Central memory CD8-positive, alpha-beta T cell (primary cell): Measurements from ENCODE around the gene SLC34A3.
A peak's percentile ranks its signal among the peaks of the same experiment; 100 is the strongest.
"Not testable (repeated sequence)": the region's sequence is repeated elsewhere in the genome, so short reads cannot be mapped to it uniquely, and the experiment has no call there.

Experiments
- ATAC-seq: fragments of 150-1000 bp; cut with Tn5 transposase; replicated peaks from 2 replicates; pipeline ENCODE4 v1.10.0; 2022; ENCODE audit warnings: mild to moderate bottlenecking, moderate FRiP score, moderate number of reproducible peaks; ENCODE audit not compliant: poor library complexity, severe bottlenecking; ENCODE audit errors: extremely low read depth
- DNase-seq, 2 donors: peaks; one replicate each; pipeline ENCODE4 v3.0.0; 2021; ENCODE audit warnings: low spot score in 2 of 2
- H3K27ac Mint-ChIP-seq: one replicate; pipeline ENCODE4 v1.8.0; 2022; ENCODE audit warnings: low read depth, mild to moderate bottlenecking, moderate library complexity, mixed read lengths
- H3K27me3 Mint-ChIP-seq: one replicate; pipeline ENCODE4 v1.8.0; 2022; ENCODE audit warnings: mixed read lengths
- H3K36me3 Mint-ChIP-seq: one replicate; pipeline ENCODE4 v1.8.0; 2022; ENCODE audit warnings: mild to moderate bottlenecking, moderate library complexity, mixed read lengths; ENCODE audit not compliant: insufficient read depth
- H3K4me1 Mint-ChIP-seq: one replicate; pipeline ENCODE4 v1.8.0; 2022; ENCODE audit warnings: mixed read lengths
- H3K4me3 Mint-ChIP-seq: one replicate; pipeline ENCODE4 v1.8.0; 2022; ENCODE audit warnings: mild to moderate bottlenecking, moderate library complexity, mixed read lengths
- H3K9me3 Mint-ChIP-seq: one replicate; pipeline ENCODE4 v1.8.0; 2022; ENCODE audit warnings: mixed read lengths

The SLC34A3 gene

DNA sequence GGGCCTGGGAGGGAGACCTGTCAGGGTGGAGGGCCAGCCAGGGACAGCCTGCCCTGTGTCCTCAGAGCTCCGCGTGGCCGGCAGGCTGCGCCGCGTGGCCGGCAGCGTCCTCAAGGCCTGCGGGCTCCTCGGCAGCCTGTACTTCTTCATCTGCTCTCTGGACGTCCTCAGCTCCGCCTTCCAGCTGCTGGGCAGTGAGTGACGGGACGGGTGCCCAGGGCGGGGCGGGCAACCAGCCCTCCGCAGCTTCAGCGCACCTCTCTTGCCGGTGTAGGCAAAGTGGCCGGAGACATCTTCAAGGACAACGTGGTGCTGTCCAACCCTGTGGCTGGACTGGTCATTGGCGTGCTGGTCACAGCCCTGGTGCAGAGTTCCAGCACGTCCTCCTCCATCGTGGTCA lies 1.8 kb downstream of the SLC34A3 start:
- no peak for DNase-seq
- Mint-ChIP-seq H3K4me3 (no peak overlapping the region), H3K4me1 (peaks cover 4% of the 10 kb centered on the region), H3K36me3 (peaks cover 1% of the 10 kb centered on the region), H3K27ac (no peak overlapping the region), H3K27me3 (peaks cover 13% of the 10 kb centered on the region), H3K9me3 (no peaks in the 10 kb centered on the region)
- ATAC-seq, result no peak

DNA sequence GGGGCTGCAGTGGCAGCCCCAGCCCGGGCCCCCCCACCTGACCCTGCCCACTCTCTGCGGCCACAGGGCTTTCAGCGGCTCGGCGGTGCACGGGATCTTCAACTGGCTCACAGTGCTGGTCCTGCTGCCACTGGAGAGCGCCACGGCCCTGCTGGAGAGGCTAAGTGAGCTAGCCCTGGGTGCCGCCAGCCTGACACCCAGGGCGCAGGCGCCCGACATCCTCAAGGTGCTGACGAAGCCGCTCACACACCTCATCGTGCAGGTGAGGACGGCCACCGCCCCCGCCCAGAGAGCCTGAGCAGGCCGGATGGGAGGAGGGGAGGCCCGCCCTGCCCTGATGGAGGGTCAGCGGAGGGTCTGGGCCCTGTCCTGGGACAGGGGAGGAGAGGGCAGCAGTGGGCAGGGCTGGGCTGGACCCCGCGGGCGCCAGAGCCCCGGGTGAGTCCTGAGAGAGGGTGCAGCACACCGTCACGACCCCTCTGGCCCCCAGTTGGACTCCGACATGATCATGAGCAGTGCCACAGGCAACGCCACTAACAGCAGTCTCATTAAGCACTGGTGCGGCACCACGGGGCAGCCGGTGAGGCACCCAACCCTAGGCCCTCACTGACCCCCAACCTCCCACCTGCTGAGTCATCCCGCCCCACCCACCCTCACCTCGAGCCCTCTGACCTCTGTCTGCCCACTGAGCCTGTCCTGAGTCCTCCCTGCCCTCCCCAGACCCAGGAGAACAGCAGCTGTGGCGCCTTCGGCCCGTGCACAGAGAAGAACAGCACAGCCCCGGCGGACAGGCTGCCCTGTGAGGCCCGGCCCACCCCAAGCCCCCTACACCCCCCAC lies 2.7 kb downstream of the SLC34A3 start:
- H3K4me1 Mint-ChIP-seq, result no peaks in the 10 kb centered on the region
- ATAC-seq (no peak), DNase-seq (no peak)
- H3K27ac Mint-ChIP-seq, result no peak overlapping the region
- H3K27me3 Mint-ChIP-seq, result peaks cover 8% of the 10 kb centered on the region
- H3K9me3 Mint-ChIP-seq, result no peaks in the 10 kb centered on the region
- H3K4me3 Mint-ChIP-seq, result no peak overlapping the region
- no peaks in the 10 kb centered on the region for H3K36me3 Mint-ChIP-seq

DNA sequence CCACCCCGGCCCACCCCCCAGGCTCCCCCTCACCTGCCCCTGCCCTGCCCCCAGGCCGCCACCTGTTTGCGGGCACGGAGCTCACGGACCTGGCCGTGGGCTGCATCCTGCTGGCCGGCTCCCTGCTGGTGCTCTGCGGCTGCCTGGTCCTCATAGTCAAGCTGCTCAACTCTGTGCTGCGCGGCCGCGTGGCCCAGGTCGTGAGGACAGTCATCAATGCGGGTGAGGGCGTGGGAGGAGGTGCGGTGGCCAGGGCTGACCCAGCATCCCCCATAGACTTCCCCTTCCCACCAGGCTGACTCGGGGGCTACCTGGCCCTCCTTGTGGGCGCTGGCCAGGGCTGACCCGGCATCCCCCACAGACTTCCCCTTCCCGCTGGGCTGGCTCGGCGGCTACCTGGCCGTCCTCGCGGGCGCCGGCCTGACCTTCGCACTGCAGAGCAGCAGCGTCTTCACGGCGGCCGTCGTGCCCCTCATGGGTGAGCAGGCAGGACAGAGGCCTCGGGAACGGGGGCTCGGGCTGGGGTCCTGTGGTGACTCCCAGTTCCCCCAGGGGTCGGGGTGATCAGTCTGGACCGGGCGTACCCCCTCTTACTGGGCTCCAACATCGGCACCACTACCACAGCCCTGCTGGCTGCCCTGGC lies 3.5 kb downstream of the SLC34A3 start:
- H3K4me3 Mint-ChIP-seq, result no peak overlapping the region
- no peak overlapping the region for H3K27ac Mint-ChIP-seq
- no peaks in the 10 kb centered on the region for H3K36me3 Mint-ChIP-seq

DNA sequence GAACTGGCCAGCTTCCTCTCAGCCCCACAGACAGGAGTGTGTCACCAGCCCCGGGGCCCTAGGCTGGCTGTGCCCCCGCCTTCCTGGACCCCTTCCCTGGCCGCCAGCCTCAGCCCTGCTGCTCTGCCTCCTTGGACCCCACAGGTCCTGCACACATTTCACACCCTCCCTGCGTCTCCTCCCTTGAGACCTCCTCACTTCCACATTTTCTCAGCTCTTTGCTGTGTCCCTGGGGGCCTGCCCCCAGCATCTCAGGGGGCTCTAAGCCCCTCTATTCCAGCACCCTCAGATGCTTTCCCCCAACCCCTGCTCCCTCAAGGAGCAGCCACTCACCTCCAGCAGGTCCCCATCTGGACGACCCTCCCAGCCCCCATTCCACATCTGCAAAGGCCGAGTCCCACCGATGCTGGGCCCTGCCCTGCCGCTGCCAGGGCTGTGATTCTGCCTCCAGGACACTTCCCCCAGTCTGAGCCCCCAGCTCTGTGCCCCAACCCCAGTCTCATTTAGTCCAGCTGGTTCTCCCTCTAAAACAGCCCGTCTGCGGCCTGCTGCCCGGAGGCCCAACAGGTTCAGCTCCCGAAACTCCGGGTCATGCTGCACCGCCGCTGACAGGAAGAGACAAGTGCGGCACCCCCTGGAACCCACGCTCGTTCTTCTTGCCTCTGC lies 4.2 kb downstream of the SLC34A3 start:
- Mint-ChIP-seq H3K27ac (peak overlapping the region; percentile 51), H3K4me3 (no peak overlapping the region), H3K27me3 (peaks cover 8% of the 10 kb centered on the region), H3K4me1 (no peaks in the 10 kb centered on the region), H3K9me3 (no peaks in the 10 kb centered on the region), H3K36me3 (no peaks in the 10 kb centered on the region)
- DNase-seq (no peak), ATAC-seq (no peak)

More for the DNA sequence above, 3.5 kb downstream of the SLC34A3 start:
- Mint-ChIP-seq H3K9me3 (no peaks in the 10 kb centered on the region), H3K4me1 (no peaks in the 10 kb centered on the region), H3K27me3 (peaks cover 8% of the 10 kb centered on the region)
- no peak for DNase-seq
- no peak for ATAC-seq

DNA sequence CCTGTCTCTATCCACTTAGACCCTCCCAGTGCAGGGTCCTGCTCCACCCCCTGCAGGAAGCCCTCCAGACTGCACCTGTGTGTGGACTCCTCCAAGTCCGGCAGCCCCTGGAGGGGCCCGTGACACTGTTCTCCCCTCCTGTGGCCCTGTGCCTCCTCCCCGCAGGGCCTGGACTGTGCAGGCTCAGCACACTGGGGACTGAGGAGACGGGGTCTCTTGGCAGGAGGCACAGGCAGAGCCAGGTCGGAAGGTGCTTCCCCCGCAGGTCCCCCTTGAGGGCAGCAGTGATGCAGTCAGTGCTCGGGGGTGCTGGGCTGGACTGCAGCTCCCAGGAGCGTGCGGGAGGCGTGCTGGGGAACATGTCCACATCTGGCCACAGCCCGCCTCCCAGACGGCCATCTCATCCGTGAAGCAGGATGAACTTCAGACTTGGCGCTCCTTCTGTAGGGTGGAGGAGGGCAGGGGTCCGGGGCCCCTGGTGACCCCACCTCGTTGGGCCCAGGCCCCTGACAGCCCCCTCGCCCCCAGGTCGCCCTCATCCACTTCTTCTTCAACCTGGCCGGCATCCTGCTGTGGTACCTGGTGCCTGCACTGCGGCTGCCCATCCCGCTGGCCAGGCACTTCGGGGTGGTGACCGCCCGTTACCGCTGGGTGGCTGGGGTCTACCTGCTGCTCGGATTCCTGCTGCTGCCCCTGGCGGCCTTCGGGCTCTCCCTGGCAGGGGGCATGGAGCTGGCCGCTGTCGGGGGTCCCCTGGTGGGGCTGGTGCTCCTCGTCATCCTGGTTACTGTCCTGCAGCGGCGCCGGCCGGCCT lies 4.9 kb downstream of the SLC34A3 start:
- H3K4me1 Mint-ChIP-seq, result no peaks in the 10 kb centered on the region
- no peak overlapping the region for H3K4me3 Mint-ChIP-seq
- peaks cover 8% of the 10 kb centered on the region for H3K27me3 Mint-ChIP-seq
- H3K27ac Mint-ChIP-seq, result peak overlapping the region; percentile 51
- no peak for ATAC-seq
- DNase-seq, result no peak
- H3K36me3 Mint-ChIP-seq, result peaks cover 2% of the 10 kb centered on the region
- no peaks in the 10 kb centered on the region for H3K9me3 Mint-ChIP-seq

DNA sequence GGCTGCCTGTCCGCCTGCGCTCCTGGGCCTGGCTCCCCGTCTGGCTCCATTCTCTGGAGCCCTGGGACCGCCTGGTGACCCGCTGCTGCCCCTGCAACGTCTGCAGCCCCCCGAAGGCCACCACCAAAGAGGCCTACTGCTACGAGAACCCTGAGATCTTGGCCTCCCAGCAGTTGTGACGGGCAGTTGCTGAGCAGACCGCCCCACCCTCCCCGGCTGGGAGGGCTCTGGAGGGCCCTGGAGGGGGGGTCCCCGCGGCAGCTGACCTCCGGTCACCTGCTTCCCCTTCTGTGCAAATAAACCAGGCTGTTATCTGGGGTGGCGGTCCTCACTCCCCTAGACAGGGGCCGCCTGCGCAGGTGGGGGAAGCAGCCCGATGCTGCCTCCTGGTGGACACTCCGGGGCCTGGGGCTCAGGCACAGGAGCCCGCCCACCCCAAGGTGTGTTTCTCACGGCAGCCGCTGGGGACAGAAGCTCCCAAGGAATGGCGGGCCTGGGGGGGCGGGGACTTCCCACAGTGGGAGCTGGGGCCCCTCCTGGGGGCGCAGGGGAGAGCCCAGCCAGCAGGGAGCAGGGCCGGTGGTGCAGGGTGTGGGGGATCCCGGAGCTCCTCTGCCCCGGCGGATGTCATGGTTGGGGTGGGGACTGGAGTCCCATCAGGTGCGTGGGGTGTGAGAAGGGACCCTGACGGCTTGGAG lies 5.7 kb downstream of the SLC34A3 start:
- Mint-ChIP-seq H3K27me3 (peaks cover 8% of the 10 kb centered on the region), H3K36me3 (peaks cover 8% of the 10 kb centered on the region), H3K9me3 (no peaks in the 10 kb centered on the region), H3K27ac (no peak overlapping the region), H3K4me1 (peaks cover 6% of the 10 kb centered on the region), H3K4me3 (no peak overlapping the region)
- ATAC-seq (peak; percentile 17), DNase-seq (peak; percentile 79 to 86)

DNA sequence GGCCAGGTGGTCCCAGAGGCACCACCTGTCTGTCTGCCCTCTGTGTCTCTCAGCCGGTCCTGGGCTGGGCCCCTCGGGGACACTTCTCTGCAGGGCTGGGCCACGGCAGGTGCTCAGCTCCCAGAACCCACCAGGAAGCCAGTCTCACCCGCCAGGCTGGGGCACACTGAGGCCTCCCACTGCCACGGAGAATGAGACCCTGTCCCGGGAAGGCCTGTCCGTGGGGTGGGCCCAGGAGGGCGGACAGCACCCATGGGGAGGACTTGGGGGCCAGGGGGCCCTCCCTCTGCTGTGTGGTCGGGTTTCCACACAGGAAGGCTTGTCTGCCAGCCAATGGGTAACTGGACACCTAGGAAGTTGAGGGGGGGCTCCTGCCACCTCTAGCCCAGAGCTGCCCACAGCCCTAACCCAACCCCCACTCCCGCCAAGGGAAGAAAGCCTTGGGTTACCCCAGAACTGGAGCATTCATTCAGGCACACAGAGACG lies 6.3 kb downstream of the SLC34A3 start:
- no peak overlapping the region for H3K4me3 Mint-ChIP-seq
- peaks cover 10% of the 10 kb centered on the region for H3K36me3 Mint-ChIP-seq
- H3K9me3 Mint-ChIP-seq, result no peaks in the 10 kb centered on the region
- no peak overlapping the region for H3K27ac Mint-ChIP-seq
- peaks cover 8% of the 10 kb centered on the region for H3K27me3 Mint-ChIP-seq
- DNase-seq, result no peak
- peaks cover 6% of the 10 kb centered on the region for H3K4me1 Mint-ChIP-seq
- no peak for ATAC-seq

DNA sequence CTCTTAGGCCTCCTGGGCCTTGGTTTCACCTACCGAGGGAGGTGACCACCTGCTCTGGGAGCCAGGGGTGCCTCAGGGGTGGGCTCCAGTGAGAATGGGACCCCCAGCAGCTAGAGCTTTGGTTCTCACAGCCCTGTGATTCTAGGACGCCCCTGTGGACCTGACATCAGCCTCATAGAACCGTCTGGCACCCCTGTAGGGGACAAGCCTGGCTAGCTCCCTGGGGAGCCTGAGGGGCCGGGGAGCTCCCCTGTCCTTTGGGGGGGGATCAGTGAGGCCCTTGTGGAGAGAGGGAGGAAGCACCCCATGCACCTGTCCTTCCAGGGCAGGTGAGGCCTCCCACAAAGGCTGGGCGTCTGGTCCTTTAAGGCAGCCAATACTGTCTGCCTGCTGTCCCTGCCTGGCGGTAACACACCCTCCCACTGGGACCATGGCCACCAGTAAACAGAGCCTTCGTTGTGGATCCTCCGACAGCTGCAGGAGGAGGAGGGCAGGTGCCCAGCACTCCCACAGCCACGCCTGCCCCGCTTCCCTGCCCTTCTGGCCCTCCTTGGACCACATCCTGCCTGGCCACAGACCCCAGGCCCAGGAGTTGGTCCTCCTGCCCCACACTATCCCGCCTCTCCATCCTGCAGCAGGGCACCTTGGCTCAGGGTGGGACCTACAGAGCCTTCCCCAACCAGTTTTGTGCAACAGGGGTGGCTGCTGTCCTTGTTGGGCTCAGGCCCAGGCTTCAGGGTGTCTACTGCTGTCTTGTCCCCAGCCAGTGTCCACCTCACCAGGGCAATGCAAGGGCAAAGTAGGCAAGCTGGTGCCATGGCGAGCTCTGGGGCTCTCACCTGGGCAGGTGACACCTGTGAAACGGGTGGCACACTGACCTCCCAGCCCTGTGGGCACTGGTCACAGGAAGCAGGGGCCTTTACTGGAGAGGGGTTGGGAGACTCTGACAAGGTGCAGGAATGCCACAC lies 7.3 kb downstream of the SLC34A3 start:
- H3K9me3 Mint-ChIP-seq, result no peaks in the 10 kb centered on the region
- H3K27me3 Mint-ChIP-seq, result peaks cover 8% of the 10 kb centered on the region
- no peak overlapping the region for H3K27ac Mint-ChIP-seq
- no peak for ATAC-seq
- DNase-seq, result no peak
- peaks cover 20% of the 10 kb centered on the region for H3K36me3 Mint-ChIP-seq
- no peak overlapping the region for H3K4me3 Mint-ChIP-seq
- H3K4me1 Mint-ChIP-seq, result peaks cover 16% of the 10 kb centered on the region

DNA sequence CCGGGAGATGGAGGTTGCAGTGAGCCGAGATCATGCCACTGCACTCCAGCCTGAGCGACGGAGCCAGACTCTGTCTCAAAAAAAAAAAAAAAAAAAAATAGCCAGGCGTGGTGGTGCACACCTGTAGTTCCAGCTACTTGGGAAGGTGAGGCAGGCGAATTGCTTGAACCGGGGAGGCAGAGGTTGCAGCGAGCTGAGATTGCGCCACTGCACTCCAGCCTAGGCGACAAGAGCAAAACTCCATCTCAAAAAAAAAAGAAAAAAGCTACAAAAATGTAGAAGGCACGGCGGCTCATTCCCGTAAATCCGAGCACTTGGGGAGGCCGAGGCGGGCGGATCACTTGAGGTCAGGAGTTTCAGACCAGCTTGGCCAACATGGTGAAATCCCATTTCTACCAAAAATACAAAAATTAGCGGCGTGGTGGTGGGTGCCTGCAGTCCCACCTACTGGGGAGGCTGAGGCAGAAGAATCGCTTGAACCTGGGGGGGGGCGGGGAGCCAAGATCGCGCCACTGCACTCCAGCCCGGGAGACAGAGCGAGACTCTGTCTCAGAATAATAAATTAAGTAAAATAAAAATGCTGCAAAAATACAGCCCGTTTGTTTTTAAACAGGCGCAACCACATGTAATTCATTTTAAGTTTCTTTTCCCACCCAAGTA lies 9.0 kb downstream of the SLC34A3 start:
- Mint-ChIP-seq H3K4me3 (peak overlapping the region; percentile 92), H3K36me3 (peaks cover 25% of the 10 kb centered on the region), H3K27ac (peak overlapping the region; percentile 46), H3K4me1 (peaks cover 24% of the 10 kb centered on the region)
- not testable (repeated sequence) for ATAC-seq, H3K27me3 Mint-ChIP-seq, DNase-seq, H3K9me3 Mint-ChIP-seq

DNA sequence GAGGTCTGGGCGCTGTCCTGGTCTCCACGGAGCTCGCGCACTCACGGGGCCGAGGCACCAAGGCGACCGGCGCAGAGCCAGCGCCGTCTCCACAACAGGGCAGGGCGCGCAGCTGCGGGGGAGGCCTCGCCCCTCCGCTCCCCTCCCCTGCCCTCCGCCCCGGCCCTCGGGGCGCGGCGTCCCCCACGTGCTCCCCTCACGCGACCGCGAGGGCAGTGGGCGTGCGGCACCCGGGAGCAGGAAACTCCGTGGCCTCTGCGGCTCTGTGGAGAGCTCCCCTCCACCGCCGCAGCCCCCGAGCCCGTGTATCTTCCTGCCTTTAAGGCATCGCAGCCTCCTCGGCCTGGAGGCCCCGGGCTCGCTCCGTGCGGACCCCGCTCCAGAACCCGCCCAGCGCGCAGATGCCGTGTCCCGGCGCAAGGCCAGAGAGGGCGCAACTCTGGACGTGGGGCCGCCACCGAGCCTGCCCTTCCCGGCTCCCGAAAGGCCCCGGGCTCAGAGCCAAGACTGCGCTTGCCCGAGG lies 9.7 kb downstream of the SLC34A3 start:
- Mint-ChIP-seq H3K27ac (peak overlapping the region; percentile 88), H3K4me1 (peaks cover 24% of the 10 kb centered on the region), H3K27me3 (no peaks in the 10 kb centered on the region), H3K36me3 (peaks cover 25% of the 10 kb centered on the region), H3K9me3 (no peaks in the 10 kb centered on the region), H3K4me3 (peak overlapping the region; percentile 92)
- DNase-seq (peak in 1 of 2 donors; percentile 65), ATAC-seq (peak; percentile 33)
